SU-DHL-6 (cell line): Measurements from ENCODE around the gene KIRREL1.
A peak's percentile ranks its signal among the peaks of the same experiment; 100 is the strongest.
"Not testable (repeated sequence)": the region's sequence is repeated elsewhere in the genome, so short reads cannot be mapped to it uniquely, and the experiment has no call there.

ENCODE experiments used
- H2AFZ ChIP-seq: fragments of 200-600 bp; sonication (generic); 2 replicates; pipeline ENCODE4 v1.6.1; 2014; ENCODE audit warnings: low read depth, mild to moderate bottlenecking, moderate library complexity, mixed read lengths, antibody characterized with exemption, low read length; ENCODE audit not compliant: severe bottlenecking
- H3F3A ChIP-seq: fragments of 200-600 bp; shearing (Covaris generic); 2 replicates; pipeline ENCODE4 v1.6.0; 2016; ENCODE audit warnings: antibody characterized with exemption, mild to moderate bottlenecking; ENCODE audit not compliant: insufficient read depth
- H3K27ac ChIP-seq: fragments of 200-600 bp; sonication (generic); 2 replicates; pipeline ENCODE4 v1.5.1; 2016; ENCODE audit warnings: low read depth, mild to moderate bottlenecking, low read length, moderate library complexity, mixed read lengths
- H3K27me3 ChIP-seq: fragments of 200-600 bp; sonication (generic), shearing (Covaris generic); 2 replicates; pipeline ENCODE4 v1.6.0; 2014; ENCODE audit warnings: mild to moderate bottlenecking, low read length
- H3K36me3 ChIP-seq: fragments of 200-600 bp; sonication (generic); 2 replicates; pipeline ENCODE4 v1.6.1; 2014; ENCODE audit warnings: mild to moderate bottlenecking, low read length, mixed read lengths
- H3K4me2 ChIP-seq: fragments of 300-600, 200-600 bp; shearing (Covaris generic), sonication (generic); 2 replicates; pipeline ENCODE4 v1.6.0; 2014; ENCODE audit warnings: low read length, low read depth, mild to moderate bottlenecking; ENCODE audit not compliant: poor library complexity, severe bottlenecking
- H3K4me3 ChIP-seq: fragments of 200-600 bp; sonication (generic); 2 replicates; pipeline ENCODE4 v1.5.1; 2014; ENCODE audit warnings: antibody characterized with exemption, low read length, mild to moderate bottlenecking, mixed read lengths; ENCODE audit not compliant: insufficient read depth, poor library complexity, severe bottlenecking
- H3K79me2 ChIP-seq: fragments of 200-600 bp; sonication (generic); 2 replicates; pipeline ENCODE4 v1.6.1; 2014; ENCODE audit warnings: mild to moderate bottlenecking, low read length, moderate library complexity; ENCODE audit not compliant: insufficient read depth
- H3K9ac ChIP-seq: fragments of 200-600 bp; sonication (generic); 2 replicates; pipeline ENCODE4 v1.7.0; 2014; ENCODE audit warnings: mild to moderate bottlenecking, low read length
- H3K9me2 ChIP-seq: fragments of 200-600 bp; sonication (generic); replicated peaks from 2 replicates; pipeline ENCODE4 v1.6.1; 2014; ENCODE audit warnings: low read length; ENCODE audit not compliant: insufficient read depth
- H3K9me3 ChIP-seq: fragments of 200-600 bp; sonication (generic); 2 replicates; pipeline ENCODE4 v1.6.1; 2014; ENCODE audit warnings: low read length, mixed read lengths; ENCODE audit not compliant: insufficient read depth
- H4K20me1 ChIP-seq: fragments of 200-600 bp; sonication (generic); 2 replicates; pipeline ENCODE4 v1.6.1; 2014; ENCODE audit warnings: low read depth, mild to moderate bottlenecking, antibody characterized with exemption, low read length, moderate library complexity, mixed read lengths
- EZH2phosphoT487 ChIP-seq: fragments of 200-600 bp; sonication (generic), shearing (Covaris generic); conservative IDR thresholded peaks from 2 replicates; pipeline ENCODE4 v1.6.1; 2018; ENCODE audit warnings: mild to moderate bottlenecking, antibody characterized with exemption, low read length, moderate library complexity, mixed read lengths
- TF ChIP-seq, protein P1 (sequence below): fragments of 200-600 bp; sonication (generic); IDR thresholded peaks from one replicate; pipeline ENCODE4 v1.5.1; 2017; ENCODE audit warnings: antibody characterized with exemption, mild to moderate bottlenecking, low read length, moderate library complexity; ENCODE audit not compliant: insufficient read depth, poor library complexity, severe bottlenecking

KIRREL1 gene

GRCh38 chr1:158124034-158124433 is 130.6 kb downstream of the KIRREL1 start:
- H2AFZ ChIP-seq: no peak overlapping the region
- no peaks in the 10 kb centered on the region for H3K27me3 ChIP-seq
- H3K27ac ChIP-seq: no peak overlapping the region
- H3K4me3 ChIP-seq: no peak overlapping the region
- H3K4me2 ChIP-seq: no peak overlapping the region
- no peaks in the 10 kb centered on the region for H3K79me2 ChIP-seq
- H4K20me1 ChIP-seq: no peaks in the 10 kb centered on the region
- TF ChIP-seq EZH2phosphoT487: no peak
- TF ChIP-seq, protein P1, sequence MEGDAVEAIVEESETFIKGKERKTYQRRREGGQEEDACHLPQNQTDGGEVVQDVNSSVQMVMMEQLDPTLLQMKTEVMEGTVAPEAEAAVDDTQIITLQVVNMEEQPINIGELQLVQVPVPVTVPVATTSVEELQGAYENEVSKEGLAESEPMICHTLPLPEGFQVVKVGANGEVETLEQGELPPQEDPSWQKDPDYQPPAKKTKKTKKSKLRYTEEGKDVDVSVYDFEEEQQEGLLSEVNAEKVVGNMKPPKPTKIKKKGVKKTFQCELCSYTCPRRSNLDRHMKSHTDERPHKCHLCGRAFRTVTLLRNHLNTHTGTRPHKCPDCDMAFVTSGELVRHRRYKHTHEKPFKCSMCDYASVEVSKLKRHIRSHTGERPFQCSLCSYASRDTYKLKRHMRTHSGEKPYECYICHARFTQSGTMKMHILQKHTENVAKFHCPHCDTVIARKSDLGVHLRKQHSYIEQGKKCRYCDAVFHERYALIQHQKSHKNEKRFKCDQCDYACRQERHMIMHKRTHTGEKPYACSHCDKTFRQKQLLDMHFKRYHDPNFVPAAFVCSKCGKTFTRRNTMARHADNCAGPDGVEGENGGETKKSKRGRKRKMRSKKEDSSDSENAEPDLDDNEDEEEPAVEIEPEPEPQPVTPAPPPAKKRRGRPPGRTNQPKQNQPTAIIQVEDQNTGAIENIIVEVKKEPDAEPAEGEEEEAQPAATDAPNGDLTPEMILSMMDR: no peak
- no peaks in the 10 kb centered on the region for H3K9me2 ChIP-seq
- no peaks in the 10 kb centered on the region for H3F3A ChIP-seq
- no peak overlapping the region for H3K9ac ChIP-seq
- H3K36me3 ChIP-seq: no peaks in the 10 kb centered on the region
- no peaks in the 10 kb centered on the region for H3K9me3 ChIP-seq

DNA sequence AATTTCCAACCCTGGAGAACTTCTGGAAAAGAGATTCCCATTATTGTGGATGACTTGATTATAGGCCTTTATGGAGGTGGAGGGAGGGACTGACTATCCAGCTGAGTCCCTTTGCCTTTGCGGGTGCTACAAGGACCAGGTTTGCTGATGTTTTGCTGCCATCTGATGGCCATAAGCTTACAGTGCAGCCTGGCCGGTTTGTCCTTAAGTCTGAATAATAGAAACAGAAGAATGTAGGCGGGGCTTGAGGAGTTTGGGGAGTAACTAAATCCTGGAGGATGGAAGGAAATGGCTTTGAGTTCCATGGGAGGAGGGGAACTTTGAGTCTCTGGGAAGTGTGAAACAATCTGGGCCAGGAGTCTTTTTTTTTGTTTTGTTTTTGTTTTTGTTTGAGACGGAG is 131.6 kb downstream of the KIRREL1 start:
- H4K20me1 ChIP-seq: no peaks in the 10 kb centered on the region
- no peaks in the 10 kb centered on the region for H3K9me2 ChIP-seq
- H3K9ac ChIP-seq: no peak overlapping the region
- no peaks in the 10 kb centered on the region for H3K79me2 ChIP-seq
- H2AFZ ChIP-seq: no peak overlapping the region
- H3K4me2 ChIP-seq: no peak overlapping the region
- no peaks in the 10 kb centered on the region for H3K9me3 ChIP-seq
- H3K27ac ChIP-seq: no peak overlapping the region
- H3K27me3 ChIP-seq: no peaks in the 10 kb centered on the region
- no peaks in the 10 kb centered on the region for H3F3A ChIP-seq
- no peaks in the 10 kb centered on the region for H3K36me3 ChIP-seq
- H3K4me3 ChIP-seq: no peak overlapping the region
- TF ChIP-seq, protein P1: peak; percentile 84
- no peak for TF ChIP-seq EZH2phosphoT487

DNA sequence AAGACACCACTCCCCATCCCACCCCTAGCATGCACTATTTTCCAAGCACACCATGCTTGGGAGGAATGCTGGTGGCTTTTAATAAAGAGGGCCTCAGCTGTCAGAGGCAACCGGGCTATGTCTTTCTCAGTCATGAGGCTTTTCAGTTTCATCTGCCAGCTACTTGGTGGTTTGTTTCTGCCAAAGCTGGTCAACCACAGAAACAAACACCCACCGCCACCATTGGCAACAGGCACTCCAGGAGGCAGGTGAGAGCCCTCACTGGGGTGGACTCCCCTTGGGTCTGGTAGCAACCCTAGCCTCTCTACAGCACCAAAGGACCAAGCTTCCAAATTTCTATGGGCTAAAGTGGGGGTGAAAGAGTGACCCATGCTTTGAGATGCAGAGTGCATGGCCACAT is 133.0 kb downstream of the KIRREL1 start:
- H3K4me2 ChIP-seq: no peak overlapping the region
- H3K4me3 ChIP-seq: no peak overlapping the region
- H3K27ac ChIP-seq: no peak overlapping the region
- H4K20me1 ChIP-seq: no peaks in the 10 kb centered on the region
- no peaks in the 10 kb centered on the region for H3K27me3 ChIP-seq
- H3K9ac ChIP-seq: no peak overlapping the region
- H3K36me3 ChIP-seq: no peaks in the 10 kb centered on the region
- no peak overlapping the region for H2AFZ ChIP-seq
- no peaks in the 10 kb centered on the region for H3K9me3 ChIP-seq
- TF ChIP-seq EZH2phosphoT487: no peak
- TF ChIP-seq, protein P1: no peak
- no peaks in the 10 kb centered on the region for H3K9me2 ChIP-seq
- no peaks in the 10 kb centered on the region for H3F3A ChIP-seq
- H3K79me2 ChIP-seq: no peaks in the 10 kb centered on the region

DNA sequence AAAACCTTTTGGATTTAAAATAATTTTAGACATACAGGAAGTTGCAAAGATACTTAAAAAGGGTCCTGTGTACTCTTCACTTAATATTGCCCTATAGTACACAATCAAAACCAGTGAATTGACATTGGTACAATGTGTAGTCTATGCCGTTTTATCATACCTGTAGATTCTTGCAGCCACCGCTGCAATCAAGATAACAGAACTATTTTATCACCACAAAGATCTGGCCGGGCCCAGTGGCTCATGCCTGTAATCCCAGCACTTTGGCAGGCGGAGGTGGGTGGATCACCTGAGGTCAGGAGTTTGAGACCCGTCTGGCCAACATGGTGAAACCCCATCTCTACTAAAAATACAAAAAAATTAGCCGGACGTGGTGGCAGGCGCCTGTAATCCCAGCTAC is 135.1 kb downstream of the KIRREL1 start:
- H3K9me3 ChIP-seq, H3K4me2 ChIP-seq, H3K4me3 ChIP-seq, H3K9me2 ChIP-seq, H3F3A ChIP-seq, H2AFZ ChIP-seq, H3K79me2 ChIP-seq, H3K36me3 ChIP-seq, H3K27me3 ChIP-seq, H4K20me1 ChIP-seq, H3K27ac ChIP-seq, H3K9ac ChIP-seq: not testable (repeated sequence)
